HT1080 (cell line): Measurements from ENCODE around the gene ELOA. TPM values are rescaled to one million over a fixed set of nuclear protein-coding genes. Genes with fewer than 3 reads are reported as not detected.
A peak's percentile ranks its signal among the peaks of the same experiment; 100 is the strongest.
"Not testable (repeated sequence)": the region's sequence is repeated elsewhere in the genome, so short reads cannot be mapped to it uniquely, and the experiment has no call there.

Source experiments
- DNase-seq: peaks from one replicate; pipeline ENCODE4 v3.0.0-alpha.2; 2015; ENCODE audit warnings: low read depth
- polyA plus RNA-seq, 2 experiments: library from polyadenylated mRNA; depleted of rRNA; stranded (reverse); fragments of >200 nt; gene quantifications; 2 replicates each; pipeline ENCODE4 v1.2.3, GENCODE V29; 2015
- total RNA-seq: library from RNA; depleted of rRNA; stranded (reverse); fragments of >200 nt; shearing (Covaris generic); gene quantifications from 2 replicates; pipeline ENCODE4 v1.2.3, GENCODE V29; 2014; rRNA removed

ELOA gene
- 86.5 and 105 TPM in 2 replicates for total RNA-seq
- 66.9 and 73.6 TPM in 2 replicates for polyA plus RNA-seq (2015; cell fraction: cytosol; rRNA removed)
- polyA plus RNA-seq (2015; cell fraction: nucleus; rRNA removed): 67.5 and 69.5 TPM in 2 replicates

DNA sequence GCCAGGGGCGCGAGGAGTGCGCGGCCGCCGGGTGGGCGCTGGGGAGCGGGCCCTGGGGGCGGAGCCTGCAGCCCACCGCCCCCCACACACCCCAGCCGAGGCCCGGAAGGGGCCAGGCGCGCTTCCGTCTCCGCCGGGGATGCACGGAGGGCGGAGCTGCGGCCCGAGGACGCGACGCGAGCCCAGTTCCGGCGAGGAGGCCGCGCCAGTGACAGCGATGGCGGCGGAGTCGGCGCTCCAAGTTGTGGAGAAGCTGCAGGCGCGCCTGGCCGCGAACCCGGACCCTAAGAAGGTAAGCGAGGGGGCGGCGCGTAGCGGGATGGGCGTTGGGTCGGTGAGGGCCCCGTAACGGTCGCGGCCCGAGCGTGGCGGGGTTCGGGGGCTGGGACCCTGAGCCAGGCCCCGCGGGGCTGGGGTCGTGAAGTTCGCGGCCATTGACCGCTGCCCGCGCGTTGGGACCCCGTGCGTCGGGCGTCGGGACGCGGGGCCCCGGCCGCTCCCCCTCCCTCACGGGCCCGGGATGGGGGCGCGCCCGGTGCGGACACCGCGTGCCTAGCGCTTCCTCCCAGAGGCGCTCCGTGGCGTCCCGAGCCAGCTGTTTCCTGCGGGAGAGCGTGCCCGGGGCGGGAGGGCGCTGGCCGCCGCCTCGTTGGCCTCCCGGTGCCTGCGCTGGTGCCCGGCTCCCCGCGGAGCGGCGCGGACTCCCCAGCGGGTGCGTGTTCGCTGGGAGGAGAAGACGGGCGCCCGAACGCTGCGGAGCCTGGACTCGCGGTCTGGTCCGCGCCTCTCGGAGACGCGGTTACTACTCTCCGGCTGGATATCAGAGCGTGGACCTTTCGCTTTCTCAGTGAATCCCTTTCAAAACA lies at the start of gene ELOA:
ELOA (plus strand) TSS at position 185 of the 866 bp plus-strand sequence; CDS start at position 218, 33 bp downstream.
- DNase-seq: peak; percentile 55

GRCh38 chr1:23693599-23693998 lies 49.7 kb upstream of the ELOA start:
- peak; percentile 45 for DNase-seq

DNA sequence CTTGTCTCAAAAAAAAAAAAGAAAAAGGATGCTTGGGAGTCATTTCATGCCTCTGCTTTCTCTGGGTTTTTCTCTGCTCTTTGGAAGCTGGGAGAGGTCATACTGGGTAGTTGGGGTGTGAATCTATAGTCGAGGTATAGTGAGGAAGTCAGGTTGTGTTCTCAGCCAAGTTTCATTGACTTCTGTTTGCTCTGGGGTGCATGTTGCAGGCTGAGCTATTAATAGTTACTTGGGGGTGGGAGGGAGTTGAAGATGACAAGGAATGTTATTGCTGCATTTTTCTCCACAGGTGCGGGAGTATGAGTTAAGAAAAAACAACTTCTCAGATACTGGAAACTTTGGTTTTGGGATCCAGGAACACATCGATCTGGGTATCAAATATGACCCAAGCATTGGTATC lies 48.9 kb upstream of the ELOA start:
- no peak for DNase-seq

- no peak for DNase-seq
Observed at GRCh38 chr1:23695667-23696066, 47.6 kb upstream of the ELOA start.

- DNase-seq: no peak
Observed at GRCh38 chr1:23696335-23696989, 46.8 kb upstream of the ELOA start.

GRCh38 chr1:23698466-23698865 lies 44.8 kb upstream of the ELOA start:
- DNase-seq: no peak

GRCh38 chr1:23699280-23700179 lies 43.7 kb upstream of the ELOA start:
- no peak for DNase-seq

DNA sequence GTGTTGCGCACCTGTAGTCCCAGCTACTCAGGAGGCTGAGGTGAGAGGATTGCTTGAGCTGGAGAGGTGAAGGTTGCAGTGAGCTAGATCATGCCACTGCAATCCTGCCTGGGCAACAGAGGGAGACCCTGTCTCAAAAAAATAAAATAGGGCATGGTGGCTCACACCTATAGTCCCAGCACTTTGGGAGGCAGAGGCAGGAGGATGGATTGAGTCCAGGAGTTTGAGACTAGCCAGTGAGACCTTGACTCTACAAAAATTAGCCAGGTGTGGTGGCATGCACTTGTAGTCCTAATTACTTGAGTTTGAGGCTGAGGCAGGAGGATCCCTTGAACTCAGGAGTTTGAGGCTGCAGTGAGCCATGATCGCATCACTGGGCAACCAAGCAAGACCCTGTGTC lies 42.0 kb upstream of the ELOA start:
- DNase-seq: no peak

GRCh38 chr1:23701996-23702395 lies 41.3 kb upstream of the ELOA start:
- no peak for DNase-seq

- no peak for DNase-seq
Observed at GRCh38 chr1:23704834-23705495, 38.3 kb upstream of the ELOA start.

DNA sequence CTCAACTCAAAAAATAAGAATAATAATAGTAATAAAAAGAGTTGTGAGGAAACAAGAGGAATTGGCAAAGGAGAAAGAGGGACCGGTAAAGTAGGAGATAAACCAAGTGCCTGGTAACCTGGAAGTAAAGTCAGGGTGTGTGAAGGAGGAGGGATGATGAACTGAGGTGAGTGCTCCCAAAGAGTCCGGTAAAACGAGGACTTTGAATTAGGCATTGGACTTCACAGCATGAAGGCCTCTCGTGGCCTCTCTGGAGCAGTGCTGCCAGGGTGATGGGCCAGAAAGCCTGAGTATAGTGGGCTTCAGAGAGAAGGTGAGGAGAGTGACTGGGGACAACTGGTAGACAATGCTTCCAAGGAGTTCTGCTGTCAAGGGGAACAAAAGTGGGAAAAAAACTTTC lies 34.0 kb upstream of the ELOA start:
- no peak for DNase-seq

- DNase-seq: peak; percentile 56
Observed at GRCh38 chr1:23718482-23718881, 24.8 kb upstream of the ELOA start.

- DNase-seq: peak; percentile 28
Observed at GRCh38 chr1:23719162-23719820, 24.0 kb upstream of the ELOA start.

GRCh38 chr1:23720256-23720995 lies 22.8 kb upstream of the ELOA start:
- no peak for DNase-seq

- DNase-seq: no peak
Observed at GRCh38 chr1:23722652-23723051, 20.6 kb upstream of the ELOA start.

DNA sequence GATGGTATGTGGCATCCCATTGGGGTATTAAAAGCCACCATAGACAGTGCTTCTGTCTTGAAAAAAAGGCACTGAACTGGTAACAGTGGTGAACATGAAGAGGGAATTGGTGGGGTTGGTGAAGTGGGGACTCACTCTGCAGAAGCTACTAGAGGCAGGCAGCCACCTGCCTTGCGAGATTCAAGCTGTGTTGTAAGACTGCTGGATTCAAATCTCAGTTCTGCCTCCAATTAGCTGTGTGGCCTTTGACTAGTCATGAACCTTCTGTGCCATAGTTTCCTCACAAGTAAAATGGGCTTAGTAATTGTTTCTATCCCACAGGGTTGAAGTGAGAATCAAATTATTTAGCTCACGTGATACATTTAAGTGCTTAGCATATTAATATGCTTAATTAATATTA lies 16.6 kb upstream of the ELOA start:
- no peak for DNase-seq

DNA sequence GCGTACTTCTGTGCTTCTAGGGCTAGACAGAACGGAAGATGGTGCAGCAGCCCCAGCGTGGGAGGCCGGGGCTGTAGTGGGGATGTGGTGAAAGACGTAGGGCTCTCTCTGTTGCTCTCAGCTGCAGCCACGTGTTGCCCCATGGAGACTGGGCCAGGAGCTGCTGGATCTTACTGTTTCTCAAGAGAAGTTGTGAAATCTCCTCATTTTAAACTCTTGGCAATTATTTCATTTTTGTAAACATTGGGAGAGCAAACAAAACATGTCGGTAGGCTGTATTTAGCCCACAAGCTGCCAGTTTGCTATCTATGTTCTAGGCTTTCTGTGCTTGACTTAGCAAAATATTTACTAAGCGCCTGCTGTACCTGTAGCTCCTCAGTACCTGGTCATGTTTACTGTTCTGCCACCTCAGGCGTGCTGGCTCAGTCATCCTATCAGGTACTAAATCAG lies 15.9 kb upstream of the ELOA start:
- no peak for DNase-seq

DNA sequence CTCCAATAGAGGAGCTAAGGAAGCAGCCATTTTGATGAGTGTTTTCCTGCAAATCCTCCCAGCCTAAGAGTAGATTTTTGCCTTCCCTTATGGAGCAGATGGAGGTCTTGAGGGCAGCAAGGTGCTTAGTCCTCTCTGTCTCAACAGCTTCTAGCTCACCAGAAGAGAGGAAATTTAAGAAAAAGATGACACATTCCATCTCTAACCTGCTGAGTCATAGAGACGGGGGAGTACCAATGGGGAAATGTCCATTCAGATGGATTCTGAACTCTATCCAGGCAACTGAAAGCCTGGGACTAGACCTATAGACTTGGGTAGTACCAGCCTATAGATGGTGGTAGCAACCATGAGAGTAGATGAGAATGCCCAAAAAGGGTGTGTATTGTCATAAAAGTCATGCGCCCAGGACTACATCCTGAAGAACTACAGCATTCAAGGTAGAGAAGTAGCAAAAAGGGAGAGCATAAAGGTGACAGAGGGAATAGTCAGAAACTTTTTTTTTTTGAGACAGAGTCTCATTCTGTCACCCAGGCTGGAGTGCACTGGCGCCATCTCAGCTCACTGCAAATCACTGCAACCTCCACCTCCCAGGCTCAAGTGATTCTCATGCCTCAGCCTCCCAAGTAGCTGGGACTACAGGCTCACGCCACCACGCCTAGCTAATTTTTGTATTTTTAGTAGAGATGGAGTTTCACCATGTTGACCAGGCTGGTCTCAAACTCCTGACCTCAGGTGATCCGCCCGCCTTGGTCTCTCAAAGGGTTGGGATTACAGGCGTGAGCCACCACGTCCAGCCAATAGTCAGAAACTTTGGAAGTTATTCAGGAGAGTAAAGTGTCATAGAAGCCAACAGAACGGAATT lies 10.7 kb upstream of the ELOA start:
- peak; percentile 69 for DNase-seq

- not testable (repeated sequence) for DNase-seq
Observed at GRCh38 chr1:23733281-23733680, 10.0 kb upstream of the ELOA start.
